K562 (cell line): ENCODE results near the gene RPL35. TPM values are rescaled to one million over a fixed set of nuclear protein-coding genes. Genes with fewer than 3 reads are reported as not detected.

Experiments
- ARHGAP35 ChIP-seq: fragments of 450-650 bp; IDR thresholded peaks from 2 replicates; pipeline ENCODE4 v1.6.1; 2018; ENCODE audit not compliant: partially characterized antibody
- ARID3A ChIP-seq: IDR thresholded peaks from 2 replicates; pipeline ENCODE4 v1.6.1; 2012; ENCODE audit warnings: low read depth, low read length, improper control_type of control experiment, borderline replicate concordance
- CHD4 ChIP-seq: fragments of 200-600 bp; sonication (generic); IDR thresholded peaks from 3 replicates; pipeline ENCODE4 v1.6.1; 2012; ENCODE audit warnings: low read depth, mild to moderate bottlenecking, mixed read lengths, low read length, inconsistent platforms; ENCODE audit not compliant: insufficient read depth, insufficient replicate concordance, poor library complexity, severe bottlenecking
- CTCFL ChIP-seq: IDR thresholded peaks from 2 replicates; pipeline ENCODE4 v1.6.1; 2011; ENCODE audit warnings: borderline replicate concordance, low read depth, mild to moderate bottlenecking, moderate library complexity, low read length; ENCODE audit not compliant: insufficient read depth, poor library complexity, severe bottlenecking
- EGR1 ChIP-seq: fragments of 450-650 bp; conservative IDR thresholded peaks from 2 replicates; pipeline ENCODE4 v1.6.1; 2017; ENCODE audit warnings: mild to moderate bottlenecking
- ERF ChIP-seq: fragments of 450-650 bp; formaldehyde crosslinking; IDR thresholded peaks from 2 replicates; pipeline ENCODE4 v1.4.0; 2020; ENCODE audit warnings: mild to moderate bottlenecking, mixed read lengths
- GATA2 ChIP-seq: sonication (generic); formaldehyde crosslinking; IDR thresholded peaks from 2 replicates; pipeline ENCODE4 v1.4.0; 2020; ENCODE audit warnings: mild to moderate bottlenecking, missing genetic modification reagents
- HES1 ChIP-seq: fragments of 450-650 bp; IDR thresholded peaks from 2 replicates; pipeline ENCODE4 v1.6.1; 2016; ENCODE audit warnings: low read depth, mild to moderate bottlenecking, moderate library complexity
- HINFP ChIP-seq: fragments of 450-650 bp; conservative IDR thresholded peaks from 2 replicates; pipeline ENCODE4 v1.6.1; 2016; ENCODE audit warnings: missing genetic modification characterization, low read depth, mild to moderate bottlenecking, control low read depth, missing compliant biosample characterization
- MEIS2 ChIP-seq: fragments of 450-650 bp; IDR thresholded peaks from 2 replicates; pipeline ENCODE4 v1.6.1; 2014; ENCODE audit warnings: mild to moderate bottlenecking; ENCODE audit not compliant: partially characterized antibody
- NFE2 ChIP-seq: IDR thresholded peaks from 2 replicates; pipeline ENCODE4 v1.6.1; 2014; ENCODE audit warnings: antibody characterized with exemption, low read depth
- NFE2L1 ChIP-seq: fragments of 450-650 bp; IDR thresholded peaks from 2 replicates; pipeline ENCODE4 v1.6.1; 2016; ENCODE audit warnings: missing genetic modification characterization, low read depth, mild to moderate bottlenecking, missing compliant biosample characterization, moderate library complexity, borderline replicate concordance
- PCBP1 ChIP-seq: fragments of 200-400 bp; formaldehyde crosslinking; IDR thresholded peaks from 2 replicates; pipeline ENCODE4 v1.6.1; 2018; ENCODE audit warnings: mild to moderate bottlenecking, low read depth, low read length; ENCODE audit not compliant: poor library complexity, severe bottlenecking
- PRMT5 ChIP-seq: sonication (generic); formaldehyde crosslinking; IDR thresholded peaks from 2 replicates; pipeline ENCODE4 v1.5.0; 2020; ENCODE audit warnings: missing genetic modification reagents
- PYGO2 ChIP-seq: fragments of 450-650 bp; IDR thresholded peaks from 2 replicates; pipeline ENCODE4 v1.6.1; 2016; ENCODE audit warnings: mild to moderate bottlenecking, missing genetic modification characterization, moderate library complexity, missing compliant biosample characterization
- SNAPC5 ChIP-seq: fragments of 250-450 bp; sonication (Bioruptor Pico); IDR thresholded peaks from 2 replicates; pipeline ENCODE4 v1.8.0; 2021; ENCODE audit warnings: moderate library complexity, mild to moderate bottlenecking, inconsistent platforms
- TFAP4 ChIP-seq: sonication (generic); formaldehyde crosslinking; IDR thresholded peaks from 2 replicates; pipeline ENCODE4 v1.8.0; 2022; ENCODE audit warnings: missing genetic modification reagents, mild to moderate bottlenecking, moderate library complexity, borderline replicate concordance
- ZBTB1 ChIP-seq: sonication (generic); formaldehyde crosslinking; IDR thresholded peaks from 2 replicates; pipeline ENCODE4 v1.8.1; 2023; ENCODE audit warnings: missing genetic modification reagents, low read depth, mild to moderate bottlenecking, borderline replicate concordance
- ZC3H11A ChIP-seq: IDR thresholded peaks from 2 replicates; pipeline ENCODE4 v1.6.1; 2012; ENCODE audit warnings: low read depth, low read length, improper control_type of control experiment
- ZNF253 ChIP-seq: fragments of 250-450 bp; sonication (Bioruptor Pico); conservative IDR thresholded peaks from 2 replicates; pipeline ENCODE4 v1.6.1; 2021; ENCODE audit warnings: mild to moderate bottlenecking
- ZNF311 ChIP-seq: fragments of 250-450 bp; sonication (Bioruptor Pico); IDR thresholded peaks from 2 replicates; pipeline ENCODE4 v1.4.0; 2020; ENCODE audit warnings: mild to moderate bottlenecking, moderate library complexity
- polyA plus RNA-seq, 8 experiments: library from polyadenylated mRNA; depleted of rRNA in 4 of 8; stranded (reverse) in 5 of 8; unstranded in 3 of 8; fragments of >200 nt; fragmentation: Nextera tagmentation in 2 of 8; fragmentation: Illumina TruSeq in 1 of 8; extraction: Ambion mirVana in 2 of 8; extraction: Trizol in 1 of 8; gene quantifications; 2 replicates each; pipeline versions ENCODE4 v1.2.1 to v1.2.3, GENCODE V29; 2011 to 2014; ENCODE audit warnings: inconsistent platforms in 1 of 8, missing spikeins in 1 of 8
- total RNA-seq, 7 experiments: library from RNA; depleted of rRNA in 6 of 7; stranded (reverse); fragments of >200 nt in 6 of 7; fragmentation: Illumina TruSeq in 2 of 7; extraction: Trizol in 2 of 7; gene quantifications; 2 replicates each; pipeline versions ENCODE4 v1.2.1 to v1.2.3, GENCODE V29; 2011 to 2021; ENCODE audit warnings: low replicate concordance in 1 of 7

RPL35 gene
- total and polyA plus RNA-seq, 9 of the 15 experiments (the other 6 are each of a cell fraction or from before 2014, with no cell fraction given), result 1,755 to 5,101 (median 3,405) TPM

- peak; percentile 50 for TF ChIP-seq CTCFL
- TF ChIP-seq PYGO2 (tag), result no peak
- no peak for TF ChIP-seq CHD4
- TF ChIP-seq NFE2L1, result no peak
- no peak for TF ChIP-seq NFE2
- no peak for TF ChIP-seq HES1
- TF ChIP-seq ZNF311 (CRISPR knock-in tag), result no peak
- TF ChIP-seq ARHGAP35, result no peak
- no peak for TF ChIP-seq MEIS2
- TF ChIP-seq PRMT5 (CRISPR knock-in tag), result no peak
- TF ChIP-seq GATA2 (CRISPR knock-in tag), result no peak
- peak; percentile 42; the same call in 1 of the 2 replicates for TF ChIP-seq TFAP4 (CRISPR knock-in tag)
- peak; percentile 56 for TF ChIP-seq PCBP1
- TF ChIP-seq ZBTB1 (CRISPR knock-in tag), result no peak
- no peak for TF ChIP-seq ZC3H11A
- TF ChIP-seq ERF (CRISPR knock-in tag), result no peak
- TF ChIP-seq SNAPC5 (CRISPR knock-in tag), result no peak
- no peak for TF ChIP-seq HINFP (tag)
- TF ChIP-seq ARID3A, result 0 out of 2 replicates have a peak, but pooled peaks have one; percentile 34
- peak; percentile 56 for TF ChIP-seq EGR1
- no peak for TF ChIP-seq ZNF253
Observed at GRCh38 chr9:124840300-124840833, 21.4 kb downstream of the RPL35 start (continued).
